Heart left ventricle (tissue), 16 donors: ENCODE measurements around the gene PKP3. TPM values are rescaled to one million over a fixed set of nuclear protein-coding genes. Genes with fewer than 3 reads are reported as not detected.

Experiments
- ATAC-seq, 4 donors: fragments of 200-7000 bp; cut with Tn5 transposase; one replicate each; pipeline ENCODE4 v1.9.1; 2020 to 2022; ENCODE audit warnings: moderate library complexity in 4 of 4, mild to moderate bottlenecking in 3 of 4, moderate number of reproducible peaks in 1 of 4
- DNase-seq, 5 donors: peaks; one replicate each; pipeline ENCODE4 v3.0.0-alpha.2; 2020
- H3K27ac ChIP-seq, 12 donors: fragments of 200-600 bp; sonication (generic) in 4 of 12; one replicate each; pipeline versions ENCODE4 v1.5.0 to v1.8.0; 2016 to 2022; ENCODE audit warnings: mild to moderate bottlenecking in 2 of 12
- H3K27me3 ChIP-seq, 9 donors: fragments of 200-600 bp; sonication (generic) in 2 of 9; one replicate each; pipeline versions ENCODE4 v1.5.1 to v1.8.0; 2016 to 2022; ENCODE audit warnings: mild to moderate bottlenecking in 3 of 9
- H3K36me3 ChIP-seq, 9 donors: fragments of 200-600 bp; sonication (generic) in 2 of 9; one replicate each; pipeline versions ENCODE4 v1.5.0 to v1.8.0; 2018 to 2022; ENCODE audit warnings: mild to moderate bottlenecking in 2 of 9
- H3K4me1 ChIP-seq, 12 donors: fragments of 200-600 bp; sonication (generic) in 4 of 12; one replicate each; pipeline versions ENCODE4 v1.5.0 to v1.8.0; 2016 to 2022; ENCODE audit warnings: mild to moderate bottlenecking in 3 of 12
- H3K4me3 ChIP-seq, 12 donors: fragments of 200-600 bp; sonication (generic) in 4 of 12; one replicate each; pipeline versions ENCODE4 v1.5.0 to v1.8.0; 2017 to 2022; ENCODE audit warnings: mild to moderate bottlenecking in 9 of 12, moderate library complexity in 4 of 12
- H3K9me3 ChIP-seq, 12 donors: fragments of 200-600 bp; sonication (generic) in 4 of 12; one replicate each; pipeline versions ENCODE4 v1.5.0 to v1.8.0; 2016 to 2022; ENCODE audit warnings: mild to moderate bottlenecking in 1 of 12
- CTCF ChIP-seq, 12 donors: fragments of 200-600 bp; sonication (generic) in 4 of 12; IDR thresholded peaks; one replicate each; pipeline versions ENCODE4 v1.5.0 to v1.8.0; 2018 to 2022; ENCODE audit warnings: antibody characterized with exemption in 12 of 12, mild to moderate bottlenecking in 5 of 12
- POLR2A ChIP-seq, 2 donors: fragments of 450-650 bp; IDR thresholded peaks; one replicate each; pipeline ENCODE4 v1.6.1; 2017; ENCODE audit warnings: antibody characterized with exemption in 2 of 2, mild to moderate bottlenecking in 2 of 2, moderate library complexity in 2 of 2
- WGBS, 4 donors: extraction: QIAGEN DNeasy Blood & Tissue Kit in 2 of 4; methylation state at CpG; one replicate each; pipeline versions ENCODE4 v1.1.5 to v1.1.7; 2013 to 2018; 5-methylcytosine and 5-hydroxymethylcytosine counted together
- intact Hi-C, 10 donors: fragments of 100-400 bp; cut with DNase I; formaldehyde crosslinking; loops; one replicate each; pipeline versions ENCODE4 v1.11.1 to v1.14.2; 2022
- polyA plus RNA-seq, 2 donors: library from polyadenylated mRNA; stranded (reverse); fragments of 200-250 nt; gene quantifications; one replicate each; pipeline ENCODE4 v1.2.3, GENCODE V29; 2013
- total RNA-seq, 9 donors: library from RNA; depleted of rRNA in 2 of 9; stranded (reverse); fragments of >200 nt in 2 of 9; fragmentation: NEBNext Ultra II Directional in 3 of 9; extraction: Animal tissue kit (Norgen Biotek cat#: 25700) in 3 of 9; gene quantifications; one replicate each; pipeline versions ENCODE4 v1.1.0 to v1.2.4, GENCODE V29; 2016 to 2023
- donor health status: ischemic (EF 13 %, LVEDD 7.1; RV severe dilation, severe dysfunction).
- donor health status: healthy with polysubstance abuse.
- donor health status: DM: no; HTN: yes; CAD: no.
- donor health status: DM: no; HTN: no; CAD: no.
- donor health status: ischemic (EF 25% LVEDD 6.9; RV normal size, moderate dysfunction).
- donor health status: ischemic (EF 25% LVEDD 5.7; RV mildly dilated, moderate dysfunction).
- donor health status: healthy.
- donor health status: DM: yes; HTN: yes; CAD: no.
- donor health status: ischemic (EF 35%, LVEDD 5.7; RV mildly dilated, moderate dysfunction).
- donor health status: nonischemic (EF 11% LVEDD 7.7; RV severe dilation, severe dysfunction).
- donor health status: DM: yes; HTN: yes; CAD: no.
- donor health status: PGD.
- donor health status: ischemic (EF 29% LVEDD 5.4; RV normal size, mild dysfunction).
- donor health status: nonischemic (EF 23%, LVEDD 6.1; RV moderate dilation, normal function).

PKP3 gene
- total and polyA plus RNA-seq, 11 donors = 0.15 to 2.0 (median 0.61) TPM

DNA sequence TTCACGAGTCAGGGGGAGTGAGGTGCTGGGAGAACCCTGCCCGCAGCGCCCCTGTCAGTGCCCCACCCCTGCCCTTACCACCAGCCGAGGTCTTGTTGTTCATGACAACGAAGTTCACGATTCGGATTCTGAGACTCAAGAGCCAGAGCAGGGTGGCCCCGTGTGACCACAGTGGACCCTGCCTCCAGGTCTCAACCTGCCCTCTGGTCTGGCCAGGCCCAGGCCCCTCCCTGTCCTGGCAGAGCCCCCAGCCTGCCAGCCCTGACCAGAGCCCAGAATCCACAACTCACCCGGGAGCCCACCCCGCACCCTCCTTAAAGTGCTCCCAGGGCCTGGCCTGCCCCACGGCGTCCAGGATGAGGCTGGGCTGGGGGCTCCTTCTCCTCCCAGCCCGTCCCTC is 37.9 kb downstream of the PKP3 start:
- ATAC-seq (no peak), DNase-seq (peak in 2 of 5 donors; percentile 8 to 15)
- Histone ChIP-seq H3K9me3 (no peaks in the 10 kb centered on the region), H3K27ac (no peak overlapping the region), H3K36me3 (no peaks in the 10 kb centered on the region), H3K4me3 (no peak overlapping the region), H3K27me3 (peaks cover 0 to 10% (median 0%) of the 10 kb centered on the region in 9 donors), H3K4me1 (no peaks in the 10 kb centered on the region)
- 80 to 95% (median 87%) methylated on average over 10 to 13 of the region's 13 CpGs for WGBS, 4 donors
- intact Hi-C loops = loop anchor here in 1 of 10 donors (10.0 kb wide), 1 partner anchor 67 kb away; the partner anchor contains the start of gene B4GALNT4
- no peak for TF ChIP-seq CTCF (IDR thresholded peaks at IDR 0.05)
- no peak for TF ChIP-seq POLR2A (IDR thresholded peaks at IDR 0.05)

- 88 to 94% (median 89%) methylated on average over 16 to 20 of the region's 20 CpGs for WGBS, 4 donors
- intact Hi-C loops = loop anchor here in 1 of 10 donors (10.0 kb wide), 1 partner anchor 68 kb away; the partner anchor contains the start of gene B4GALNT4
Measured at GRCh38 chr11:432501-433100, 38.6 kb downstream of the PKP3 start.

GRCh38 chr11:433111-433510 is 39.1 kb downstream of the PKP3 start:
- H3K36me3 ChIP-seq = no peaks in the 10 kb centered on the region

More at GRCh38 chr11:432501-433100, 38.6 kb downstream of the PKP3 start:
- Histone ChIP-seq H3K36me3 (no peaks in the 10 kb centered on the region), H3K4me3 (no peak overlapping the region), H3K27me3 (peaks cover 0 to 16% (median 0%) of the 10 kb centered on the region in 9 donors), H3K4me1 (no peaks in the 10 kb centered on the region), H3K27ac (no peak overlapping the region), H3K9me3 (no peaks in the 10 kb centered on the region)
- DNase-seq (peak in 1 of 5 donors; percentile 6), ATAC-seq (no peak)
- TF ChIP-seq CTCF (IDR thresholded peaks at IDR 0.05) (no peak), POLR2A (IDR thresholded peaks at IDR 0.05) (no peak)

More at GRCh38 chr11:433111-433510, 39.1 kb downstream of the PKP3 start:
- no peak for TF ChIP-seq POLR2A (IDR thresholded peaks at IDR 0.05)
- TF ChIP-seq CTCF (IDR thresholded peaks at IDR 0.05) = no peak
- DNase-seq = peak in 2 of 5 donors; percentile 14 to 20
- H3K27me3 ChIP-seq = peaks cover 0 to 21% (median 0%) of the 10 kb centered on the region in 9 donors
- H3K9me3 ChIP-seq = no peaks in the 10 kb centered on the region
- no peak overlapping the region for H3K27ac ChIP-seq
- 89 to 97% (median 91%) methylated on average over 8 to 17 of the region's 17 CpGs for WGBS, 4 donors
- no peaks in the 10 kb centered on the region for H3K4me1 ChIP-seq
- no peak for ATAC-seq
- intact Hi-C loops = loop anchor here in 1 of 10 donors (10.0 kb wide), 1 partner anchor 68 kb away; the partner anchor contains the start of gene B4GALNT4
- H3K4me3 ChIP-seq = no peak overlapping the region
